Measurements from ENCODE around the gene KLF7.

DNA sequence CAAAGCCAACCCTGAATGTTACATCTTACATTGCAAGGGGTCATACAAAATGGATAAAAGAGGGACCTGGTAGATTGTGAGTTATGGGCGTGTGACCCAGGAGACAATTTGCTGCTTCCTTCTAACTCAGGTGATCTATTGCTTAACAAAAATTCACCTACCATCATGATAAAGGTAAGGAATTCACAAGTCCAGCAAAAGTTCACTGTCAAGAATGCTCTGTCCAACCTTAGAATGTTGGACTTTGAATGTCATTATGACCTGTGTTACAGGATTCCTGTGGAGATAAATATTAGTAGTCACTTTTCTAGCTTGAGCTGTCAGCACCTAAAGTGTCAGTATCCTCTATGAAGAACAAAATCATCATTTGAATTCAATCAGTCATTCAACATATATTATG lies 7.9 kb upstream of the KLF7 start:
- TF ChIP-seq CTCF (IDR thresholded peaks at IDR 0.05; ENCODE audit: poor library complexity, severe bottlenecking) (no peak), POLR2AphosphoS5 (IDR thresholded peaks at IDR 0.05) (no peak), EP300 (conservative IDR thresholded peaks at IDR 0.05; ENCODE audit: poor library complexity, severe bottlenecking) (no peak)
